GM21529 (cell line): ENCODE measurements around the gene AKT2.
"Not testable (repeated sequence)": the region's sequence is repeated elsewhere in the genome, so short reads cannot be mapped to it uniquely, and the experiment has no call there.

Source experiments
- ATAC-seq: cut with Tn5 transposase; IDR thresholded peaks from one replicate; pipeline ENCODE4 v1.9.1; 2021; ENCODE audit not compliant: unreplicated experiment

Gene AKT2

GRCh38 chr19:40221858-40222619 lies 63.1 kb downstream of the AKT2 start:
- no peak for ATAC-seq

- ATAC-seq: no peak
Measured at GRCh38 chr19:40220674-40221073, 64.5 kb downstream of the AKT2 start.

DNA sequence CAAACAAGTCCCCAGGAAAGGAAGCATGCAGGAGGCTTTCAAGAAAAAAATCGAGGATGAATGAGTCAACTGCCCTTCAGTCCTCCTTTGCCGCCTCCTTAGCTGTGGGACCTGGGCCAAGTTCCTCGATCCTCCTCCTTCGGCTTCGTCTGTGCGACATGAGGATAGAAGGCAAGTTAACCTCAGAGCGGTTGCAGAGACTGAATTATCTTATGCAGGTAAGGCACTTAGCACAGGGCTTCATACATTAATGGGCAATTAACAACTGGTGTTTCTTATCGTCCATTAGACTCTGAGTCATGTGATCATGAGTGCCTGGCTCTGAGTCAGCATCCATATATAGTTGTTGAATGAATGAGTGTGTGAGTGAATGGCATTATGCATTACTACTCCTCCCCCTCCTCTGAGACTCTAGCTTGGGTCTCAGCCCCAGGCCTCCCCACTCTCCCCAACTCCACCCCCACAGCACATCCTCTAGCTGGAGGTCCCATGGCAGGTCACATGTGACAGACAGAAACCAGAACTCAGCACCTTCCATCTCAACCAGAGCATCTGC lies 65.3 kb downstream of the AKT2 start:
- no peak for ATAC-seq

DNA sequence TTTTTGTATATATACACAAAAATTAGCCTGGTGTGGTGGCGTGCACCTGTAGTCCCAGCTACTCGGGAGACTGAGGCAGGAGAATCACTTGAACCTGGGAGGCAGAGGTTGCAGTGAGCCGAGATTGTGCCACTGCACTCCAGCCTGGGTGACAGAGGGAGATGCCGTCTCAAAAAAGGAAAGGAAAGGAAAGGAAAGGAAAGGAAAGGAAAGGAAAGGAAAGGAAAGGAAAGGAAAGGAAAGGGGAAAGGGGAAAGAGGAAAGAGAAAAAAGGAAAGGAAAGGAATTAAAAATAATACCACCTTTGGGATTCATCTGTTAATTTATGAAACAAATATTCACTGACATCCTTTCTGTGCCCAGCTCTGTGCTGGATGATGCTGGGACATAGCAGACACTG lies 66.1 kb downstream of the AKT2 start:
- ATAC-seq: not testable (repeated sequence)

GRCh38 chr19:40217934-40218890 lies 66.9 kb downstream of the AKT2 start, which contains the start of gene TTC9B:
Gene TTC9B (minus strand): TSS chr19:40218384. CDS start chr19:40218381, 3 bp downstream.
- ATAC-seq: no peak

DNA sequence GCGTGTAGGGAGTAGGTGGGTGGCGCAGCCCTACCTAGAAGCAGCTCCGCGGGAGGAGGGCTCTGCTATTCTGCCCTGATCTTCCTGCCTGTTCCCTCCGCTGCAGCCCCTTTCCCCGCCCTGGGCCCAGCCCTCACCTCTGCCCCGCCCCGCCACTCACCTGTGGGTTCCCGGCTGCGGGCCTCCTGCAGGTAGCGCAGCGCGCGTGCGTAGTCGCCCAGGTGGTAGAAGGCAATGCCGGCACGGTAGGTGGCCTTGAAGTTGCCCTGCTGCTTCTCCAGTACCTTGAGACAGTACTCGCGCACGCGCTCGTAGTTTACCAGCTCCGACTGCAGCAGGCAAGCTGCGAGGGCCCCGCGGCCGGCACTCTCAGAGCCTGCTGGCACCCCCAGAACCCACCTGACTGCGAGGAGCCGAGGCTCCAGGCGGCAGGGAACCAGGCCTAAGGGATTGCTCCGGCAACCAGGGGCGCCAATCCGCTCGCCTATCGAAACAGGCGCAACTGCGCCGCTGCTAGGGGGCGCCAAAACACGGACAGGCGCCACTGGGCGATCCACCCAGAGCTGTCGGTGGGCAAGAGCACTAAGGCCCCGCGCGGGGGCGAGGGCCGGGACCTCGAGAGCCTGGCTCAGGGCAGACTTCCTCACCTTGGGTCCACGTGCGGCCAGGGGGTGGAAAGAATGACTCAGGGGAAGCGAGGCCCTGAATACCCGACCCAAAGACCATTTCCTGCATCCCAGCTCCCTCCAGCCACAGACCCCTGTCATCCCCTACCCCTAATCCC lies 67.9 kb downstream of the AKT2 start:
- no peak for ATAC-seq

GRCh38 chr19:40216777-40217026 lies 68.4 kb downstream of the AKT2 start:
- ATAC-seq: no peak

DNA sequence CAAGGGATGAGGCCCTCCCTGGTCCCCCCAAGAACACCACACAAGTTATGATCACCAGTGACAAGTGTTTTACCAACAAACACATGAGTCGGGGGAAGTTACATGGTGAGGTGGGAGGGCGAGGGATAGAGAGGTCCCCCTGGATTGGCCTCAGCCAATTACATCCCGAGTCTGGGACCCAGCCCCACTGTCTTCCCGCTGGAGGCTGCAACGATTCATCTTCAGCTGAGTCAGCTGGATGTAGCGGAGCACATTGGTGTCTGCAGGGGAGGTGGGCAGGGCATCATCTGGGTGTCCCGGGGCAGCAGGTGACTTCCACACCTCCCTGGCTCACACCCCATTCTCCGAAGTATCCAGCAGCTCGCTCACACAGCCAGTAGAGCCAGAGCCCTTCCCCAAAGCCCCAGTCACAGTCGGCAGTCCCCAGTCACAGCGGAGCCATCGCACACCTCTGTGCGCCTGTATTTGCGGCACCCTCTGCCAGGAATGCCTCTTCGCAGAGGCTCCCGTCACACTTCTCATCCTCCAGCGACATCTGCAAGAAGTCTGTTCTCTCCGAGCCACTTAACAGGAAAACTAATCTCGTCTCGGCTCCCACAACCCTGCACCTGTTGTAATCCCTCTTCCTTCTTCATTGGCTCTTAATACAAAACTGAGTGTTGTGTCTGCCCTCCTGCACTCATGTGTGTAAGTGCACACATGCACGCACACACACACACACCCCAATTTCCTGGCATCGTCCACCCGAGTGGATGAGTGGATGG lies 69.0 kb downstream of the AKT2 start:
- ATAC-seq: no peak

GRCh38 chr19:40214936-40215335 lies 70.2 kb downstream of the AKT2 start:
- ATAC-seq: no peak

- ATAC-seq: no peak
Measured at GRCh38 chr19:40213882-40214570, 71.1 kb downstream of the AKT2 start.

DNA sequence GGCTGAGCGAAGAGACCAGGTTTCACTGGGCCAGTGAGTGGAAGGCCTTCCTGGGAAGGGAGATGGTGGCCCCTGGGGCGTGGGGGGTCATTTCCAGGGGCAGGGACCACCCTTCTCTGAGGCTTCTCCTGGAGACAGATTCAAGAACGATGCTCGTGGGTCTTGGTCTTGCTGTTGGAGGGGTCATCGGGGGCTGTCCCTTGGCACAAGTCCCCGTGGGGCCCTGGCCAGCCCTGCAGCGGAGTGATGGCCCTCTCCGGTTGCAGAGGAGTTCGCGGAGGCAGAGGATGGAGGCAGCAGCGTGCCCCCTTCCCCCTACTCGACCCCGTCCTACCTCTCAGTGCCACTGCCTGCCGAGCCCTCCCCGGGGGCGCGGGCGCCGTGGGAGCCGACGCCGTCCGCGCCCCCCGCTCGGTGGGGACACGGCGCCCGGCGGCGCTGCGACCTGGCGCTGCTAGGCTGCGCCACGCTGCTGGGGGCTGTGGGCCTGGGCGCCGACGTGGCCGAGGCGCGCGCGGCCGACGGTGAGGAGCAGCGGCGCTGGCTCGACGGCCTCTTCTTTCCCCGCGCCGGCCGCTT lies 71.8 kb downstream of the AKT2 start:
- ATAC-seq: no peak

DNA sequence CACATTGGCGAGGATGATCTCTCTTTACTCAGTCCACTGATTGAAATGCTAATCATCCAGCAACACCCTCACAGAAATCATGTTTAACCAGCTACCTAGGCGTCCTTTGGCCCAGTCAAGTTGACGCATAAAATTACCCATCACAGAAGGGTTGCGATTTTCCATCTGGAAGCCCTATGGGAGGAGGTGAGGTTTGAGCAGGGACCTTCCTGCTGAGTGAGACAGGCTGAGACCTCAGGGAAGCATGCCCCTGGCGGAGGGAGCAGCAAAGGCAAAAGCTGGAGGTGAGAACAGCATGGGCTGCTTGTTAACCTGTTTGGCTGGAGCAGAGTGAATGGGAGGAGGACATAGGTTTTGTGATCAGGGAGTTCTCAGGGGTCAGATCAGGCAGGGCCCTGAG lies 74.3 kb downstream of the AKT2 start:
- no peak for ATAC-seq

DNA sequence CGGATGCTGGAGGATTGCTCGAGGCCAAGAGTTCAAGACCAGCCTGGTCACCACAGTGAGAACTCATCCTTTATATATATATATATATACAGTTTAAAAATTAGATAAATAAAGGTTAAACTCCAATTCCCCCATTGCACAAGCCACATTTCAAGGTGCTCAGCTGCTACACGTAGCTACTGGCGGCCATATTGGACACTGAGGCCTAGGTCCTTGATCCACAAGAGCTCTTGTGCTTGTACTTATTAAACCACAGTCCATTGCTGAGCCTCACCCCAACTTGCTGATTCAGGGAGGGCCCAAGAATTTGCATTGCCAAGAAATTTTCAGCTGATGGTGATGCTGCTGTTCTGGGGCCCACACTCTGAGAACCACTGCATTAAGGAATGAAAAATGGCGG lies 76.5 kb downstream of the AKT2 start:
- ATAC-seq: no peak

DNA sequence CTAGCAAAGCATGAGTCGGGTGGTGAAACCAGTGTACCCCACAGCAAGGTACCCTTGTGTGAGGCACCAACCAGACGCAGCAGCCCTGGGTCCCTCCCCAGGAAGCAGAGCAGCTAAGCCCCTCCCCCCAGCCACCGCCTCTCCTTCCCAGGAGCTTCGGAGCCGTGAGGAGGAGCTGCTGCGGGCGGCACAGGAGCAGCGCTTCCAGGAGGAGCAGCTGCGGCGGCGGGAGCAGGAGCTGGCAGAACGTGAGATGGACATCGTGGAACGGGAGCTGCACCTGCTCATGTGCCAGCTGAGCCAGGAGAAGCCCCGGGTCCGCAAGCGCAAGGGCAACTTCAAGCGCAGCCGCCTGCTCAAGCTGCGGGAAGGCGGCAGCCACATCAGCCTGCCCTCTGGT lies 79.4 kb downstream of the AKT2 start:
- ATAC-seq: no peak

GRCh38 chr19:40204381-40204780 lies 80.8 kb downstream of the AKT2 start:
- no peak for ATAC-seq

GRCh38 chr19:40200341-40201099 lies 84.6 kb downstream of the AKT2 start:
- ATAC-seq: no peak

- no peak for ATAC-seq
Measured at GRCh38 chr19:40198272-40198990, 86.7 kb downstream of the AKT2 start.

DNA sequence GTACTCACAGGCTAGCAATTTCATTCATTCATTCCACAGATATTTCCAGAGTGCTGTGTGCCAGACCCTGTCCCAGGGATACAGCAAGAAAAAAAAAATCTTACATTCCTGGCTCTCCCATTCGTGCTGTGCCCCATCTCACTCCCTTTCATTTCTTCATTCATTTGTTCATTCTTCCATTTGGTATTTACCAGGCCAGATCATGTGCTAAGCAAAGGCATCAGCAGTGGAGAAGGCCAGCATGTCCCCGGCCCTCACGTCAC lies 91.6 kb downstream of the AKT2 start:
- no peak for ATAC-seq
